Endometrium (tissue), 2 donors: Measurements from ENCODE around the gene HIRIP3.
"Not testable (repeated sequence)": the region's sequence is repeated elsewhere in the genome, so short reads cannot be mapped to it uniquely, and the experiment has no call there.

ENCODE experiments used
- FAIRE-seq: peaks from 2 replicates; lab custom pipeline; 2012; peaks lifted over from hg19 to GRCh38; lab: Jason Lieb, UNC
- donor health status: control.
- donor health status: control.

The HIRIP3 gene, protein sequence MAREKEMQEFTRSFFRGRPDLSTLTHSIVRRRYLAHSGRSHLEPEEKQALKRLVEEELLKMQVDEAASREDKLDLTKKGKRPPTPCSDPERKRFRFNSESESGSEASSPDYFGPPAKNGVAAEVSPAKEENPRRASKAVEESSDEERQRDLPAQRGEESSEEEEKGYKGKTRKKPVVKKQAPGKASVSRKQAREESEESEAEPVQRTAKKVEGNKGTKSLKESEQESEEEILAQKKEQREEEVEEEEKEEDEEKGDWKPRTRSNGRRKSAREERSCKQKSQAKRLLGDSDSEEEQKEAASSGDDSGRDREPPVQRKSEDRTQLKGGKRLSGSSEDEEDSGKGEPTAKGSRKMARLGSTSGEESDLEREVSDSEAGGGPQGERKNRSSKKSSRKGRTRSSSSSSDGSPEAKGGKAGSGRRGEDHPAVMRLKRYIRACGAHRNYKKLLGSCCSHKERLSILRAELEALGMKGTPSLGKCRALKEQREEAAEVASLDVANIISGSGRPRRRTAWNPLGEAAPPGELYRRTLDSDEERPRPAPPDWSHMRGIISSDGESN

DNA sequence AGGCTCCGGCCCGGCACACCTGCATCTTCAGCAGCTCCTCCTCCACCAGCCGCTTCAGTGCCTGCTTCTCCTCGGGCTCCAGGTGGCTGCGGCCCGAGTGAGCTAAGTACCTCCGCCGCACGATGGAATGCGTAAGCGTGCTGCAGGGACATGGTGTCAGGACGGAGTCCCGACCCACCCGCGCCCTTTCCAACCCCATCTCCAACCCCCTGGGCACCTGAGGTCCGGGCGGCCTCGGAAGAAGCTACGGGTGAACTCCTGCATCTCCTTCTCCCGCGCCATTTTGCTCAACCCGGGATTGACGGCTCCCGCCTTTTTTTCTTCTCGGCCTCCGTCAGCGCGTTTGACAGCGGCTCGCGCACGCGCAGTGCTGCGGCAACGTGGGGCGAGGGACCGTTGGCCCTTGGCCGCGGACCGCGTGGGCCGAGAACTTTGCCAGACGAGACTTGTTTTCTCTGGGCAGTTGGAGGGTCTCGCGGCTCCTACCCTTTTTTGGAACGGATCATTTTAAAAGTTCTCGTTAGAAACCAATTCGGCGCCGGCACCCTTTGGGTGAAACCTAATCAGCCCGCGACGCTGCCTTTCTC, at the start of gene HIRIP3:
TSS of gene HIRIP3 (minus strand) at position 294 of the 587 bp plus-strand sequence. CDS start at position 282, 12 bp downstream.
- FAIRE-seq, result no peak

DNA sequence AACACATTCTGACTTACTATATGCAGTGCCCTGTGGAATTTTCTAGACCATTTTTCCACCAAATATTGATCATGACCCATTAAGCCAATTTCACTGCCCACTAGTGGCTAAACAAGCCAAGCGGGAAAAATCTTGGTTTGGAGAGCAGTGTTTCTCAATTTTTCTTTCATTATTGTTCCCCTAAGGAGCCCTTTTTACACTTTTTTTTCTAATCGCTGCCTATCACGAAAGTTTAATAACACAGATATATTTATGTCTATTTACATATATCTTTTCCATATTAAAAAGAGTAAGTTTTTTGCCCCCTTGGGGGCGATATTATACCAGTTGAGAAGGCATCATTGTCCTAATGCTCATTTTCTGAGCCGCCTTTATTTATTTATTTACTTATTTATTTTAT, 46.4 kb upstream of the HIRIP3 start:
- FAIRE-seq, result peak; percentile 89

GRCh38 chr16:30040690-30041089, 45.3 kb upstream of the HIRIP3 start:
- not testable (repeated sequence) for FAIRE-seq

DNA sequence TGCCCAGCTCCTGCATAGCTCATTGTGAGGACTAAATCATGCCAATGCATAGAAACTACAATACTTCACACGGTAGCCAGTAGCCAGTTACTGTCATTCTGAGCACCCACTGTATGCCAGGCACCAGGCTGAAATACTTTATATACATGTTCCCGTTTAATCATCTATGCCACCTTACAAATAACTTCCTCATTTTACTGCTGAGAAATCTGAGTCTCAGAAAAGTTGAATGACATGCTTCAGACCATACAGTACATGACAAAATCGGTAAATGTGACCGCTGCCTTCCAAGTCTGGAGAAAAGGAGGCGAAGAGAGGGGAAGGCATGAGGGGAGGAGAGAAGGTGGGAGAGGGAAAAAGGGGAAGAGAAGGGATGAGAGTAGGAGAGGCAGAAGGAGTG, 44.8 kb upstream of the HIRIP3 start:
- no peak for FAIRE-seq

DNA sequence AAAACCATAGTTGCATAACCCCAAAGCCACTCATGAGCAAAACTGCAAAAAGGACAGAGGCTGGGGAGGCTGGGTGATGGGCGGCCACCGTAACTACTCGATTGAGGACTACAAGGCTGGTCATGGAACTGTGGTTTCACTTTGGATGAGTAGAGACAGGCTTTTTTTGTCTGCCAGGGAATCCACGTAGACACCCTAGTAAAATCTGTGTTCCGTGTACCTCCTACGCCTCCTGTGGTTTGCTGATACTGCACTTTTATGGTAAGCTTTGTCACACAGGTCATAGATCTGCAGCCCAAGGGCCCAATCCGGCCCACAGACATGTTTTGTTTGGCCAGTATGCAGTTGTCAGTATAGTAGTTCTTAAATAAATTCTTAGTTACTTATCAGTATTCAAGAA, 37.9 kb upstream of the HIRIP3 start:
- no peak for FAIRE-seq

- FAIRE-seq, result no peak
Observed at GRCh38 chr16:30032083-30032819, 36.8 kb upstream of the HIRIP3 start.

- no peak for FAIRE-seq
Observed at GRCh38 chr16:30031477-30031918, 36.1 kb upstream of the HIRIP3 start.

- FAIRE-seq, result no peak
Observed at GRCh38 chr16:30030841-30031413, 35.5 kb upstream of the HIRIP3 start, which contains the start of gene TLCD3B. TLCD3B (minus strand) TSS chr16:30031271; CDS start chr16:30030527, 744 bp downstream.

DNA sequence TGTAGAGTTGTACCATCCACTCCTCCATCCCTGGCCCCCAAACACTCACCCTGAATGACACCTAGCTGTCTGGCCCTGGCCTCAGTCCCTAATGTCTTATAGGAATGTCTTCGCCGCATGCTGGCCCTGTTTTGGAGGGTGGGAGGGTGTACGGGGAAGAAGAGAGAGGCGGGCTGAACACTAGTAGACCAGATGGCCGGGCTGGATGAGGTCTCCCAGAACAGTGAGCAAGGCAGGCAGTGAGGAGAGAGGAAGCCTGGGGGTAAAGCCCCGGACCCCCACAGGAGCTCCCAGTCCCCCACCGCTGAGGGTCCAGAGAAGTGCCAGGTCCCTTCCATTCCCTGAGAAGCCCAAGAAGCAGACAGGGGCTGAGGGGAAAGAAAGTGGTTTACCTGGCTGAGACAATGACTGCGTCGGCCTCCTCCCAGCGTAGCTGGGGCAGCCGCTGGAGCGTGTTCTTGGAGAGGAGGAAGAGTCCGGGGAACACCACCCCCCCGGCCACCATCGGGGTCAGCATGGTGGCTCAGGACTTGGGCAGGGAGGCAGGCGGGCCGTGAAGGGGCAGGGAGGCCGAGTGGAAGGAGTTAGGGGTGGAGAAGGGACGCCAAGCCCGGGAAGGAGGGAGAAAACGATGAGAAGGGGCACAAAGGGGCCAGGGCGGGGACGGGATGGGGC, 34.7 kb upstream of the HIRIP3 start:
- no peak for FAIRE-seq

- FAIRE-seq, result no peak
Observed at GRCh38 chr16:30028438-30029076, 33.1 kb upstream of the HIRIP3 start.

DNA sequence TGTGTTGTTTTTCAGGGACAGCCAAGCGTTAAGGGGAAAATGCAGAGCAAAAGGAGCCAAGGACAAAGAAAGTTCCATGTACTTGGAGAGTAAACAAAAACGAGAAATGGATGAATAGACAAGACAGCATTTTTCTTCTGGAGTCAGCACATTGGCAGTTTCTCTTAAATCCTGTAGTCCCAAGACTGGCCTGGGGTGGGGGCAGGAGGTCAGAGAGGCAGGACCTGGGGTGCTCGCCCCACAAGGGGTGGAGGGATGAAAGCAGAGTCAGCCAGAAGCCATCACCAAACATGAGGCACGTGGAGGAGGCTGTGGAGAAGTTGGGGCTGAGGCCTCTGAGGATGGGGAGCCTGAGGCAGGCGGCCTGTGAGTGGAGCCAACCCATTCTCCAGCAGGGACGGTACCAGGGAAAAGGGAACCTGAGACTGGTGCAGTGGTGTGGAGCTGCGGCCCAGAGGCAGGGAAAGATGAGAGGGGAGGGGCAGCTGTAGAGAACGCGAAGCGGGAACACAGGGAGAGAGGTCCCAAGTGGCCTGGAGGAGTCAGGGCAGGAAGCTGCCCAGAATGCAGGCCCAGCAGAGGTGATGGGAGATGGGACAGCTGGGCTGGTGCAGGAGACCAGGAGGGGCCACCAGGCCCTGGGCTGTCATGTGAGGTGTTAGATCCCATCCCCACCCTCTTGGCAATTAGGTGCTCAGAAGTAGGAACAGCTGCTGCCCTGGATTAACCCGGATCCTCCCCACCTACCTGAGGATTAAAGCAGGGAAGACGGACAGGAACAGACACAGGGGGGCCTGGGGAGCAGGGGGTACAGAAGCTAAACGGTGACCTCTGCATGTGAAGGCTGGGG, 32.4 kb upstream of the HIRIP3 start:
- no peak for FAIRE-seq

GRCh38 chr16:30026449-30026848, 31.0 kb upstream of the HIRIP3 start:
- no peak for FAIRE-seq

DNA sequence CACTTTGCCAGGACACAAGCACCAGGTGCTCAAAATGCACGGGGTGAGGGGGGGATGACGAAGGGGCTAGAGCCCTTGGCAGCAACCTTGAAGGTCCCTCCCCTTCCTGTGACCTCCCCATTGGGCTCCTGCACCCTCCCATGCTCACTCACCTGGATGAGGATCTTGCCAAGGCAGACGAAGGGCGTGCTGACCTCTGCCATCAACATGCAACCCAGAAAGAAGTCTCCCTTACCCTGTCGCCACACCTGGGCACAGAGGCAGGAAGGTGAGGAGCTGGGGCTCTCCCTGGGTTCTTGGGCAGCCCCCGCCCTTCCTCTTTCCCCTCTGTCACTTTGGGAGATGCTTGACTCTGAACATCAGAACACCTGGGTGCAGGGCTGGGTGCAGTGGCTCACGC, 30.2 kb upstream of the HIRIP3 start:
- FAIRE-seq, result no peak

DNA sequence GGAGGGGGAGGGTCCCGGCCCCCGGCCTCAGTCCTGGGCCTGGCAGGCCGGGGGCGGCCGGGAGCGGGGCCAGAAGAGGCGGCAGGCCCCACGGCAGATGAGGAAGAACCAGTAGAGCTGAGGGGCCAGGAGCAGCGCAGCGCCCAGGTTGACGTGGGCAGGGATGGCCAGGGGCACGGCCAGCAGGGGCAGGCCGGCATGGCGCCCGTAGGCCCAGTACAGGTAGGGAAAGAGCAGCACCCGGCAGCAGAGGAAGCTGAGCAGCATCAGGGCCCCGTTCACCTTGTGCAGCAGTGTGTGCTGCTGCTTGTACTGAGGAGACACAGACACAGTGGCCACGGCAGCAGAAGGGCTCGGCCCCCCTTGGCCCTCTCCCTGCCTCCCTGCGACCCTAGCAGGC, 29.7 kb upstream of the HIRIP3 start:
- no peak for FAIRE-seq

DNA sequence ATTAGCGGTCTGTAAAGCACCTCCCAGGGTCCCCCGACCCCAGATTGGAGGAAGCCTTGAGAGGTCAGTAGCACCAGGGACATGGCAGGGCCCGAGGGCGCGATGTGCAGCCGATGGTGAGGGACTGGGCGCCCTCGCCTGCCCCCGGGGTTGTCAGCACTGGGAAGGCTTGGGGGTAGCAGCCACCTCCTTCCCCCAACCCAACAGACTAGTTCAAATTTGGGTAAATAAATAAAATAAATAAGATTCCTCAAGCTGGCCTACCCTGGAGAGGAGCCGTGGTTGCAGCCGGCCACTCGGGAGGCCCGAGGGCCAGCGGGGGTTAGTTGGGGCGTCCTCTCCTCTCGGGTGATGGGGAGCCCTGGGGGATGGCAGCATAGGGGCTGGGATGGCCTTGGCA, 29.0 kb upstream of the HIRIP3 start:
- FAIRE-seq, result no peak

- no peak for FAIRE-seq
Observed at GRCh38 chr16:30023586-30023985, 28.2 kb upstream of the HIRIP3 start.

- FAIRE-seq, result no peak
Observed at GRCh38 chr16:30022887-30023286, 27.5 kb upstream of the HIRIP3 start, which contains the start of gene C16orf92. C16orf92 (plus strand) TSS chr16:30023198; CDS start chr16:30023341, 143 bp downstream.

- no peak for FAIRE-seq
Observed at GRCh38 chr16:30018731-30019158, 23.3 kb upstream of the HIRIP3 start.

DNA sequence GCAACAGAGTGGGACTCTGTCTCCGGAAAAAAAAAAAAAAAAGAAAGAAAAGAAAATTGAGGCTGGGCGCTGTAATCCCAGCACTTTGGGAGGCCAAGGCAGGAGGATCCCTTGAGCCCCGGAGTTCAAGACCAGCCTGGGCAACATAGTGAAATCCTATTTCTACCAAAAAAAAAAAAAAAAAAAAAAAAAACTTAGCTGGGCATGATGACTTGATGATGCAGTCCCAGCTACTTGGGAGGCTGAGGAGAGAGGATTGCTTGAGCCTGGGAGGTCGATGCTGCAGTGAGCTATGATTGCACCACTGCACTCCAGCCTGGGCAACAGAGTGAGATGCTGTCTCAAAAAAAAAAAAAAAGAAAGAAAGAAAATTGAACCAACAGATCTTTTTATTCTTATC, 22.5 kb upstream of the HIRIP3 start:
- not testable (repeated sequence) for FAIRE-seq

- FAIRE-seq, result no peak
Observed at GRCh38 chr16:30017277-30017656, 21.9 kb upstream of the HIRIP3 start.
